ENCODE measurements around the gene MBL2.

Gene MBL2

GRCh38 chr10:52779541-52780390 is 7.2 kb upstream of the MBL2 start:
- TF ChIP-seq GATA2 (IDR thresholded peaks at IDR 0.05; ENCODE audit: low read depth, low read length): no peak
- TF ChIP-seq GATA3 (IDR thresholded peaks at IDR 0.05; ENCODE audit: low read depth, low read length): no peak

GRCh38 chr10:52778511-52779392 is 6.2 kb upstream of the MBL2 start:
- TF ChIP-seq GATA2 (IDR thresholded peaks at IDR 0.05; ENCODE audit: low read depth, low read length) (no peak), GATA3 (IDR thresholded peaks at IDR 0.05; ENCODE audit: low read depth, low read length) (no peak)

- TF ChIP-seq GATA3 (IDR thresholded peaks at IDR 0.05; ENCODE audit: low read depth, low read length) (no peak), GATA2 (IDR thresholded peaks at IDR 0.05; ENCODE audit: low read depth, low read length) (no peak)
Observed at GRCh38 chr10:52777414-52777813, 4.8 kb upstream of the MBL2 start.

- TF ChIP-seq GATA2 (IDR thresholded peaks at IDR 0.05; ENCODE audit: low read depth, low read length): no peak
- no peak for TF ChIP-seq GATA3 (IDR thresholded peaks at IDR 0.05; ENCODE audit: low read depth, low read length)
Observed at GRCh38 chr10:52776471-52776903, 3.9 kb upstream of the MBL2 start.

GRCh38 chr10:52775132-52775647 is 2.6 kb upstream of the MBL2 start:
- TF ChIP-seq GATA3 (IDR thresholded peaks at IDR 0.05; ENCODE audit: low read depth, low read length): no peak

- TF ChIP-seq GATA2 (IDR thresholded peaks at IDR 0.05; ENCODE audit: low read depth, low read length): no peak
- no peak for TF ChIP-seq GATA3 (IDR thresholded peaks at IDR 0.05; ENCODE audit: low read depth, low read length)
Observed at GRCh38 chr10:52774600-52775106, 2.1 kb upstream of the MBL2 start.

GRCh38 chr10:52774182-52774581 is 1.6 kb upstream of the MBL2 start:
- no peak for TF ChIP-seq GATA3 (IDR thresholded peaks at IDR 0.05; ENCODE audit: low read depth, low read length)
- no peak for TF ChIP-seq GATA2 (IDR thresholded peaks at IDR 0.05; ENCODE audit: low read depth, low read length)

- TF ChIP-seq GATA2 (IDR thresholded peaks at IDR 0.05; ENCODE audit: low read depth, low read length) (no peak), GATA3 (IDR thresholded peaks at IDR 0.05; ENCODE audit: low read depth, low read length) (no peak)
Observed at GRCh38 chr10:52771534-52772445, 794 bp downstream of the MBL2 start.

- no peak for TF ChIP-seq GATA2 (IDR thresholded peaks at IDR 0.05; ENCODE audit: low read depth, low read length)
- TF ChIP-seq GATA3 (IDR thresholded peaks at IDR 0.05; ENCODE audit: low read depth, low read length): no peak
Observed at GRCh38 chr10:52770904-52771303, 1.7 kb downstream of the MBL2 start.

- TF ChIP-seq GATA2 (IDR thresholded peaks at IDR 0.05; ENCODE audit: low read depth, low read length) (no peak), GATA3 (IDR thresholded peaks at IDR 0.05; ENCODE audit: low read depth, low read length) (no peak)
Observed at GRCh38 chr10:52769966-52770365, 2.6 kb downstream of the MBL2 start.

- no peak for TF ChIP-seq GATA3 (IDR thresholded peaks at IDR 0.05; ENCODE audit: low read depth, low read length)
- no peak for TF ChIP-seq GATA2 (IDR thresholded peaks at IDR 0.05; ENCODE audit: low read depth, low read length)
Observed at GRCh38 chr10:52768001-52768532, 4.5 kb downstream of the MBL2 start.

GRCh38 chr10:52762088-52762487 is 10.5 kb downstream of the MBL2 start:
- TF ChIP-seq GATA2 (IDR thresholded peaks at IDR 0.05; ENCODE audit: low read depth, low read length): no peak
- no peak for TF ChIP-seq GATA3 (IDR thresholded peaks at IDR 0.05; ENCODE audit: low read depth, low read length)

GRCh38 chr10:52759154-52759553 is 13.4 kb downstream of the MBL2 start:
- TF ChIP-seq GATA2 (IDR thresholded peaks at IDR 0.05; ENCODE audit: low read depth, low read length) (no peak), GATA3 (IDR thresholded peaks at IDR 0.05; ENCODE audit: low read depth, low read length) (no peak)
